GM13977 (cell line): ENCODE measurements around the gene KIF5C.

ENCODE experiments used
- DNase-seq: peaks from one replicate; pipeline ENCODE4 v3.0.0; 2012; ENCODE audit warnings: low spot score
- CTCF ChIP-seq: IDR thresholded peaks from 2 replicates; pipeline ENCODE4 v1.5.1; 2012; ENCODE audit warnings: mild to moderate bottlenecking, control low read depth; ENCODE audit not compliant: insufficient read depth; ENCODE audit errors: extremely low read depth, missing control alignments
- in situ Hi-C: fragments of 300-500 bp; cut with MboI; formaldehyde crosslinking; loops from one replicate; pipeline ENCODE4 v1.12.0; 2022; ENCODE audit warnings: low sequenced_read_pairs, low pct_unique_long_range_greater_than_20kb, mixed read lengths, inconsistent platforms; ENCODE audit not compliant: unreplicated experiment

KIF5C gene

GRCh38 chr2:148998831-148999200 is 123.8 kb downstream of the KIF5C start:
- TF ChIP-seq CTCF = no peak
- in situ Hi-C loops = loop anchor here (25.0 kb wide), 2 partner anchors 462 to 1012 kb away; no protein-coding TSS in a partner anchor
- no peak for DNase-seq

- DNase-seq = no peak
- in situ Hi-C loops = loop anchor here (25.0 kb wide), 2 partner anchors 462 to 1012 kb away; no protein-coding TSS in a partner anchor
- no peak for TF ChIP-seq CTCF
Measured at GRCh38 chr2:148999451-148999921, 124.5 kb downstream of the KIF5C start.

GRCh38 chr2:149000158-149000938 is 125.3 kb downstream of the KIF5C start:
- in situ Hi-C loops = no loop called here

GRCh38 chr2:149001496-149001895 is 126.5 kb downstream of the KIF5C start:
- DNase-seq = no peak
- no peak for TF ChIP-seq CTCF
- in situ Hi-C loops = no loop called here

More at GRCh38 chr2:149000158-149000938, 125.3 kb downstream of the KIF5C start:
- no peak for DNase-seq
- no peak for TF ChIP-seq CTCF

- no peak for DNase-seq
- in situ Hi-C loops = no loop called here
- TF ChIP-seq CTCF = no peak
Measured at GRCh38 chr2:149002378-149002890, 127.4 kb downstream of the KIF5C start.

- no peak for DNase-seq
- TF ChIP-seq CTCF = no peak
- in situ Hi-C loops = no loop called here
Measured at GRCh38 chr2:149002891-149003740, 128.1 kb downstream of the KIF5C start.
